ENCODE measurements around the gene RGS6. TPM values are rescaled to one million over a fixed set of nuclear protein-coding genes. Genes with fewer than 3 reads are reported as not detected.

The RGS6 gene
- total and polyA plus RNA-seq, 7 donors = 0.79 to 8.0 (median 1.6) TPM; not detected in 2

GRCh38 chr14:72513965-72514659 is 581.9 kb downstream of the RGS6 start:
- H3K4me1 ChIP-seq = peaks cover 0 to 3% (median 0%) of the 10 kb centered on the region in 4 donors
- intact Hi-C loops (cut with DNase I) = no loop called here
- H3K9me3 ChIP-seq = no peaks in the 10 kb centered on the region
- H3K27me3 ChIP-seq = no peaks in the 10 kb centered on the region
- peak; percentile 15 to 39 (median 34) for TF ChIP-seq CTCF (IDR thresholded peaks at IDR 0.05)
- no peak for TF ChIP-seq POLR2A (IDR thresholded peaks at IDR 0.05)
- H3K36me3 ChIP-seq = no peaks in the 10 kb centered on the region
- no peak overlapping the region for H3K4me3 ChIP-seq
- no peak for DNase-seq
- H3K27ac ChIP-seq = no peak overlapping the region
- 45 to 54% methylated on average over 11 of the region's 11 CpGs for WGBS, 2 donors

GRCh38 chr14:72514660-72515025 is 582.4 kb downstream of the RGS6 start:
- H3K36me3 ChIP-seq = no peaks in the 10 kb centered on the region
- intact Hi-C loops (cut with DNase I) = no loop called here
- H3K27me3 ChIP-seq = no peaks in the 10 kb centered on the region
- no peak for TF ChIP-seq POLR2AphosphoS5 (IDR thresholded peaks at IDR 0.05)
- no peak for TF ChIP-seq POLR2A (IDR thresholded peaks at IDR 0.05)
- no peak for TF ChIP-seq EP300 (IDR thresholded peaks at IDR 0.05)
- TF ChIP-seq CTCF (IDR thresholded peaks at IDR 0.05) = no peak
- no peak for DNase-seq
- 86 to 93% methylated on average over 5 of the region's 5 CpGs for WGBS, 2 donors
- H3K9me3 ChIP-seq = no peaks in the 10 kb centered on the region
- no peak overlapping the region for H3K4me3 ChIP-seq
- no peak overlapping the region for H3K27ac ChIP-seq
- peaks cover 0 to 3% (median 0%) of the 10 kb centered on the region in 4 donors for H3K4me1 ChIP-seq

- WGBS, 2 donors = 83 to 86% methylated on average over 11 of the region's 11 CpGs
- intact Hi-C loops (cut with DNase I) = loop anchor here (2.0 kb wide), 1 partner anchor 433 kb away; no protein-coding TSS in a partner anchor
- H3K27ac ChIP-seq = no peak overlapping the region
These were observed 583.8 kb downstream of the RGS6 start for GRCh38 chr14:72515779-72516770.

More at GRCh38 chr14:72515779-72516770, 583.8 kb downstream of the RGS6 start:
- Histone ChIP-seq H3K27me3 (no peaks in the 10 kb centered on the region), H3K9me3 (no peaks in the 10 kb centered on the region), H3K4me1 (peaks cover 0 to 3% (median 0%) of the 10 kb centered on the region in 4 donors), H3K36me3 (no peaks in the 10 kb centered on the region), H3K4me3 (no peak overlapping the region)
- DNase-seq = no peak
- TF ChIP-seq CTCF (IDR thresholded peaks at IDR 0.05) (no peak), POLR2AphosphoS5 (IDR thresholded peaks at IDR 0.05) (no peak), POLR2A (IDR thresholded peaks at IDR 0.05) (no peak), EP300 (IDR thresholded peaks at IDR 0.05) (no peak)
